ENCODE measurements around the gene LPP. TPM values are rescaled to one million over a fixed set of nuclear protein-coding genes. Genes with fewer than 3 reads are reported as not detected.

The LPP gene
- total and polyA plus RNA-seq, 2 of the 13 experiments (the other 11 are each of a cell fraction or from before 2014, with no cell fraction given), result 19.2 to 29.9 TPM

- TF ChIP-seq, protein P1, sequence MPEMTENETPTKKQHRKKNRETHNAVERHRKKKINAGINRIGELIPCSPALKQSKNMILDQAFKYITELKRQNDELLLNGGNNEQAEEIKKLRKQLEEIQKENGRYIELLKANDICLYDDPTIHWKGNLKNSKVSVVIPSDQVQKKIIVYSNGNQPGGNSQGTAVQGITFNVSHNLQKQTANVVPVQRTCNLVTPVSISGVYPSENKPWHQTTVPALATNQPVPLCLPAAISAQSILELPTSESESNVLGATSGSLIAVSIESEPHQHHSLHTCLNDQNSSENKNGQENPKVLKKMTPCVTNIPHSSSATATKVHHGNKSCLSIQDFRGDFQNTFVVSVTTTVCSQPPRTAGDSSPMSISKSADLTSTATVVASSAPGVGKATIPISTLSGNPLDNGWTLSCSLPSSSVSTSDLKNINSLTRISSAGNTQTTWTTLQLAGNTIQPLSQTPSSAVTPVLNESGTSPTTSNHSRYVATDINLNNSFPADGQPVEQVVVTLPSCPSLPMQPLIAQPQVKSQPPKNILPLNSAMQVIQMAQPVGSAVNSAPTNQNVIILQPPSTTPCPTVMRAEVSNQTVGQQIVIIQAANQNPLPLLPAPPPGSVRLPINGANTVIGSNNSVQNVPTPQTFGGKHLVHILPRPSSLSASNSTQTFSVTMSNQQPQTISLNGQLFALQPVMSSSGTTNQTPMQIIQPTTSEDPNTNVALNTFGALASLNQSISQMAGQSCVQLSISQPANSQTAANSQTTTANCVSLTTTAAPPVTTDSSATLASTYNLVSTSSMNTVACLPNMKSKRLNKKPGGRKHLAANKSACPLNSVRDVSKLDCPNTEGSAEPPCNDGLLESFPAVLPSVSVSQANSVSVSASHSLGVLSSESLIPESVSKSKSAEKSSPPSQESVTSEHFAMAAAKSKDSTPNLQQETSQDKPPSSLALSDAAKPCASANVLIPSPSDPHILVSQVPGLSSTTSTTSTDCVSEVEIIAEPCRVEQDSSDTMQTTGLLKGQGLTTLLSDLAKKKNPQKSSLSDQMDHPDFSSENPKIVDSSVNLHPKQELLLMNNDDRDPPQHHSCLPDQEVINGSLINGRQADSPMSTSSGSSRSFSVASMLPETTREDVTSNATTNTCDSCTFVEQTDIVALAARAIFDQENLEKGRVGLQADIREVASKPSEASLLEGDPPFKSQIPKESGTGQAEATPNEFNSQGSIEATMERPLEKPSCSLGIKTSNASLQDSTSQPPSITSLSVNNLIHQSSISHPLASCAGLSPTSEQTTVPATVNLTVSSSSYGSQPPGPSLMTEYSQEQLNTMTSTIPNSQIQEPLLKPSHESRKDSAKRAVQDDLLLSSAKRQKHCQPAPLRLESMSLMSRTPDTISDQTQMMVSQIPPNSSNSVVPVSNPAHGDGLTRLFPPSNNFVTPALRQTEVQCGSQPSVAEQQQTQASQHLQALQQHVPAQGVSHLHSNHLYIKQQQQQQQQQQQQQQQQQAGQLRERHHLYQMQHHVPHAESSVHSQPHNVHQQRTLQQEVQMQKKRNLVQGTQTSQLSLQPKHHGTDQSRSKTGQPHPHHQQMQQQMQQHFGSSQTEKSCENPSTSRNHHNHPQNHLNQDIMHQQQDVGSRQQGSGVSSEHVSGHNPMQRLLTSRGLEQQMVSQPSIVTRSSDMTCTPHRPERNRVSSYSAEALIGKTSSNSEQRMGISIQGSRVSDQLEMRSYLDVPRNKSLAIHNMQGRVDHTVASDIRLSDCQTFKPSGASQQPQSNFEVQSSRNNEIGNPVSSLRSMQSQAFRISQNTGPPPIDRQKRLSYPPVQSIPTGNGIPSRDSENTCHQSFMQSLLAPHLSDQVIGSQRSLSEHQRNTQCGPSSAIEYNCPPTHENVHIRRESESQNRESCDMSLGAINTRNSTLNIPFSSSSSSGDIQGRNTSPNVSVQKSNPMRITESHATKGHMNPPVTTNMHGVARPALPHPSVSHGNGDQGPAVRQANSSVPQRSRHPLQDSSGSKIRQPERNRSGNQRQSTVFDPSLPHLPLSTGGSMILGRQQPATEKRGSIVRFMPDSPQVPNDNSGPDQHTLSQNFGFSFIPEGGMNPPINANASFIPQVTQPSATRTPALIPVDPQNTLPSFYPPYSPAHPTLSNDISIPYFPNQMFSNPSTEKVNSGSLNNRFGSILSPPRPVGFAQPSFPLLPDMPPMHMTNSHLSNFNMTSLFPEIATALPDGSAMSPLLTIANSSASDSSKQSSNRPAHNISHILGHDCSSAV (CRISPR knock-in tag; IDR thresholded peaks at IDR 0.05; ENCODE audit: borderline replicate concordance), result no peak
- TF ChIP-seq ISX (CRISPR knock-in tag; conservative IDR thresholded peaks at IDR 0.05) (no peak), ZNF143 (CRISPR knock-in tag; IDR thresholded peaks at IDR 0.05) (no peak), ZNF569 (CRISPR knock-in tag; IDR thresholded peaks at IDR 0.05; ENCODE audit: borderline replicate concordance) (no peak), GTF3A (CRISPR knock-in tag; conservative IDR thresholded peaks at IDR 0.05) (no peak)
Measured at GRCh38 chr3:188487652-188488051, 333.7 kb downstream of the LPP start (continued).

- DNase-seq (ENCODE audit: low spot score), result no peak
- Histone ChIP-seq H3K9ac (ENCODE audit: insufficient read depth, low read depth, low read length) (no peak overlapping the region), H3K27ac (ENCODE audit: extremely low read length, insufficient read depth, low read length) (no peak overlapping the region), H3K36me3 (replicated peaks in 1 of 2; ENCODE audit: control insufficient read depth in 1 of 2, insufficient read depth in 2 of 2, low read length in 2 of 2) (peaks cover 5 to 20% of the 10 kb centered on the region in 2 experiments), H3K4me3 (replicated peaks in 1 of 3; ENCODE audit: insufficient read depth in 1 of 3, low read depth in 2 of 3, low read length in 3 of 3) (no peak overlapping the region), H3K4me2 (ENCODE audit: low read depth, low read length) (no peak overlapping the region), H3K4me1 (ENCODE audit: insufficient read depth, low read length) (no peaks in the 10 kb centered on the region), H3K9me3 (ENCODE audit: low read length) (no peaks in the 10 kb centered on the region), H3K79me2 (ENCODE audit: insufficient read depth, low read length) (no peaks in the 10 kb centered on the region), H4K20me1 (ENCODE audit: insufficient read depth, low read length) (no peaks in the 10 kb centered on the region), H2AFZ (ENCODE audit: low read length) (no peak overlapping the region), H3K27me3 (ENCODE audit: control insufficient read depth in 1 of 2, insufficient read depth in 2 of 2, low read length in 2 of 2) (no peaks in the 10 kb centered on the region)
- FAIRE-seq, result no peak
- 97% methylated on average over 6 of the region's 6 CpGs for WGBS (ENCODE audit: low lambda C conversion rate)
- in situ Hi-C loops (cut with HindIII; ENCODE audit: extremely low pct_ligation_motif_present, low pct_unique_long_range_greater_than_20kb), result no loop called here
- intact Hi-C loops (cut with micrococcal nuclease; ENCODE audit: unreplicated experiment), result no loop called here
- ATAC-seq, result no peak
- ChIA-PET CTCF (ENCODE audit: low intra/inter-chr PET ratio, low total read pairs) (no interaction called here), POLR2A (no interaction called here)
- no TSS peak for BruUV-seq (replicated peaks)
- TF ChIP-seq TRIM24 (CRISPR knock-in tag; IDR thresholded peaks at IDR 0.05) (no peak), ZNF768 (CRISPR knock-in tag; IDR thresholded peaks at IDR 0.05) (no peak), SRF (IDR thresholded peaks at IDR 0.05; ENCODE audit: low read depth, low read length) (no peak), ARID3A (IDR thresholded peaks at IDR 0.05; ENCODE audit: low read depth, low read length) (no peak), GMEB2 (CRISPR knock-in tag; IDR thresholded peaks at IDR 0.05; ENCODE audit: low read depth) (no peak), RORA (CRISPR knock-in tag; IDR thresholded peaks at IDR 0.05) (no peak), ZEB1 (IDR thresholded peaks at IDR 0.05; ENCODE audit: insufficient replicate concordance, low read depth) (no peak), PCBP1 (IDR thresholded peaks at IDR 0.05; ENCODE audit: borderline replicate concordance, low read depth, low read length) (no peak)
Measured at GRCh38 chr3:188488801-188489200, 334.8 kb downstream of the LPP start.
